Body of pancreas (tissue), 4 donors: ENCODE measurements around the gene SLC12A7.

ENCODE experiments used
- CTCF ChIP-seq, 7 experiments: fragments of 450-650 bp in 4 of 7; fragments of 200-600 bp in 3 of 7; sonication (generic) in 3 of 7; IDR thresholded peaks; one replicate each; pipeline ENCODE4 v1.5.1; 2016 to 2019; ENCODE audit warnings: antibody characterized with exemption in 7 of 7
- POLR2A ChIP-seq, 3 donors: fragments of 450-650 bp; IDR thresholded peaks; one replicate each; pipeline ENCODE4 v1.6.1; 2016; ENCODE audit warnings: antibody characterized with exemption in 3 of 3, mild to moderate bottlenecking in 2 of 3

DNA sequence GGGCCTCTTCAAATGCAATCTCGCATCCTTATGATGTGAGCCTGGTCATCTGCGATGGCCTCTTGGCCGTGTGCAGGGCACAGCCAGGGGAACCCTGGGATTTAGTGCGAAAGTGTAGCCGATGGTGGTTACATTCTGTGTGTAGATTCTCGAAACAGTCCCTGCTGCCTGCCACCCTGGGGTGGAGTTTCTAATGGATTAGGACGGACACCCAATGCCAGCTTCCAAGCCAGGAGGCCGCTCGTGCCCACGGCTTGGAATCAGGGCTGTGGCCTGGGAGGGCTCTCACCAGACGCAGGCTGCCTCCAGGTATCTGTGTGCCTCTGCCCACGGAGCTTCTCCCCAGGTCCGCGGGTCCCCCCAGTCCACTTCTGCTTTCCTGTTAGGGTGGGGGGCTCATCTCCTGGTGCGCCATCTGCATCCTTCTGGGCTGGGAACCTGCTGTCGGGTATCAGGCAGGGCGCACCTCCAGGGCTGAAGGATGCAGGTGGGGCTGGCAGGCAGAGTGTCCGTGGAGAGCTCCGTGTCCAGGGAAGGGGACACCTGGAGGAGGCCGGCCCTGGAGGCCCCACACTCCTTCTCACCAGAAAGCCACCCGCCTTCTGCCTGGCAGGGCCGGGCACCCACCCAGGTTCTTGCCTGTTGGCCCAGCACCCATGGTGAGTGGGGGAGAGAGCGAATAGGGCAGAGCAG lies 3.4 kb upstream of the SLC12A7 start:
- TF ChIP-seq CTCF (IDR thresholded peaks at IDR 0.05) (no peak), POLR2A (IDR thresholded peaks at IDR 0.05) (no peak)
